NCI-H82 treated with DMSO at 0.1 percent for 48 hours (cell line): ENCODE data around the gene TMEM151A.
"Not testable (repeated sequence)": the region's sequence is repeated elsewhere in the genome, so short reads cannot be mapped to it uniquely, and the experiment has no call there.

ENCODE experiments used
- DNase-seq: peaks from one replicate; lab custom pipeline; 2025; ENCODE audit not compliant: unreplicated experiment; lab: John Stamatoyannopoulos, UW

The TMEM151A gene

GRCh38 chr11:66297610-66298009 lies 5.9 kb downstream of the TMEM151A start:
- DNase-seq, result no peak

- no peak for DNase-seq
Measured at GRCh38 chr11:66299186-66299585, 7.5 kb downstream of the TMEM151A start.

GRCh38 chr11:66302656-66303055 lies 11.0 kb downstream of the TMEM151A start:
- DNase-seq, result no peak

GRCh38 chr11:66309475-66309874 lies 17.8 kb downstream of the TMEM151A start:
- no peak for DNase-seq

- DNase-seq, result no peak
Measured at GRCh38 chr11:66310324-66310723, 18.6 kb downstream of the TMEM151A start.

- DNase-seq, result not testable (repeated sequence)
Measured at GRCh38 chr11:66310803-66311440, 19.2 kb downstream of the TMEM151A start.

- no peak for DNase-seq
Measured at GRCh38 chr11:66311470-66311964, 19.8 kb downstream of the TMEM151A start.

- DNase-seq, result peak; percentile 83
Measured at GRCh38 chr11:66311965-66312548, 20.4 kb downstream of the TMEM151A start.

- peak; percentile 90 for DNase-seq
Measured at GRCh38 chr11:66312549-66313320, 21.0 kb downstream of the TMEM151A start.

- DNase-seq, result no peak
Measured at GRCh38 chr11:66313321-66314185, 21.9 kb downstream of the TMEM151A start.

GRCh38 chr11:66314186-66314501 lies 22.4 kb downstream of the TMEM151A start:
- DNase-seq, result no peak

- DNase-seq, result no peak
Measured at GRCh38 chr11:66314561-66315497, 23.1 kb downstream of the TMEM151A start.

GRCh38 chr11:66315498-66315885 lies 23.8 kb downstream of the TMEM151A start:
- no peak for DNase-seq

GRCh38 chr11:66315921-66316811 lies 24.5 kb downstream of the TMEM151A start:
- no peak for DNase-seq

- no peak for DNase-seq
Measured at GRCh38 chr11:66316849-66317251, 25.2 kb downstream of the TMEM151A start, which contains the start of gene CD248. TSS of gene CD248 (minus strand) at chr11:66317044. CDS start at chr11:66317027, 17 bp downstream.

GRCh38 chr11:66317322-66317722 lies 25.6 kb downstream of the TMEM151A start:
- no peak for DNase-seq

GRCh38 chr11:66317723-66318599 lies 26.3 kb downstream of the TMEM151A start:
- no peak for DNase-seq

GRCh38 chr11:66318600-66318970 lies 26.9 kb downstream of the TMEM151A start:
- no peak for DNase-seq
